ENCODE measurements around the gene APOA5. TPM values are rescaled to one million over a fixed set of nuclear protein-coding genes. Genes with fewer than 3 reads are reported as not detected.
A peak's percentile ranks its signal among the peaks of the same experiment; 100 is the strongest.

APOA5 gene
- total and polyA plus RNA-seq, 2 of the 13 experiments (the other 11 are each of a cell fraction or from before 2014, with no cell fraction given): 44.0 to 49.1 TPM

DNA sequence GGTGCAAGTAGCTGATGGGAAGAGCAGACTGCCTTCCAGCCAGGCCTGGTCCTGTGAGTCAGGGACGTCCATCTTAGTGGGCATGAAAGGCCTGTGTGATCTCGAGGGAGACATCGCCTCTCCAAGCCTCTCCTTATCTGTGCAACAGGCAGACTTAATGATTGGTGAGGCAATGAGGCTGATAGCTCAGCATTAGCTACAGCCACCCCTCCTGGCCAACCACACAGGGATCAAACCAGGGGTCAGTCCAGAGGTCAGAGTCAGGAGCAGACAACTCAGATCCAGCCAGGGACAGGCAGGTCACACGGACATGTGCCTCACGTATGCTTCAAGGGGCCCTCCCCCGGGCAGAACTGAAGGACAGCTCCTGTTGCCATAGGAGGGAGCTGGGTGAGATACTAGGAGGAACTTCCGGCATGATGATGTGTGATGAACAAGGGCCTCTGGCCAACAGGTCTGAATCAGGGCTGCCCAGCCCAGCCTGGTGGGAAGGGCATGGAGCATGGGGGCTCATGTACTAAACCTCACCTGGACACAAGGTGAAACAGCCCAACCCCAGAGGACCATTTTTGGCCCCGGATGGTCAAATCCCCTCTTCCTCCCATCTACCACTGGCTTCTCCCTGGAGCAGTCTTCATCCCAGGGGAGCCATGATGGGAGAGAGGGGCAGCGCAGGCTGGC, 35.2 kb upstream of the APOA5 start (continued):
- TF ChIP-seq YEATS4 (CRISPR knock-in tag; IDR thresholded peaks at IDR 0.05; ENCODE audit: borderline replicate concordance): peak; percentile 80
- TF ChIP-seq, protein P1, sequence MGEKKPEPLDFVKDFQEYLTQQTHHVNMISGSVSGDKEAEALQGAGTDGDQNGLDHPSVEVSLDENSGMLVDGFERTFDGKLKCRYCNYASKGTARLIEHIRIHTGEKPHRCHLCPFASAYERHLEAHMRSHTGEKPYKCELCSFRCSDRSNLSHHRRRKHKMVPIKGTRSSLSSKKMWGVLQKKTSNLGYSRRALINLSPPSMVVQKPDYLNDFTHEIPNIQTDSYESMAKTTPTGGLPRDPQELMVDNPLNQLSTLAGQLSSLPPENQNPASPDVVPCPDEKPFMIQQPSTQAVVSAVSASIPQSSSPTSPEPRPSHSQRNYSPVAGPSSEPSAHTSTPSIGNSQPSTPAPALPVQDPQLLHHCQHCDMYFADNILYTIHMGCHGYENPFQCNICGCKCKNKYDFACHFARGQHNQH (CRISPR knock-in tag; IDR thresholded peaks at IDR 0.05): peak; percentile 95
- no peak for TF ChIP-seq MAFK (conservative IDR thresholded peaks at IDR 0.05 in 1 of 2, IDR thresholded peaks at IDR 0.05 in 1 of 2; ENCODE audit: low read length in 2 of 2)
- no peak; the same call in 1 of the 2 replicates for TF ChIP-seq SP2 (CRISPR knock-in tag; IDR thresholded peaks at IDR 0.05)
- no peak for TF ChIP-seq FOXM1 (CRISPR knock-in tag; IDR thresholded peaks at IDR 0.05)
- TF ChIP-seq ZNF33B (CRISPR knock-in tag; IDR thresholded peaks at IDR 0.05): no peak
- TF ChIP-seq EEA1 (CRISPR knock-in tag; IDR thresholded peaks at IDR 0.05; ENCODE audit: borderline replicate concordance): no peak
- no peak for TF ChIP-seq GZF1 (CRISPR knock-in tag; IDR thresholded peaks at IDR 0.05)
- TF ChIP-seq, protein P2, sequence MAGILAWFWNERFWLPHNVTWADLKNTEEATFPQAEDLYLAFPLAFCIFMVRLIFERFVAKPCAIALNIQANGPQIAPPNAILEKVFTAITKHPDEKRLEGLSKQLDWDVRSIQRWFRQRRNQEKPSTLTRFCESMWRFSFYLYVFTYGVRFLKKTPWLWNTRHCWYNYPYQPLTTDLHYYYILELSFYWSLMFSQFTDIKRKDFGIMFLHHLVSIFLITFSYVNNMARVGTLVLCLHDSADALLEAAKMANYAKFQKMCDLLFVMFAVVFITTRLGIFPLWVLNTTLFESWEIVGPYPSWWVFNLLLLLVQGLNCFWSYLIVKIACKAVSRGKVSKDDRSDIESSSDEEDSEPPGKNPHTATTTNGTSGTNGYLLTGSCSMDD (CRISPR knock-in tag; IDR thresholded peaks at IDR 0.05): no peak
- no peak for TF ChIP-seq ZNF577 (CRISPR knock-in tag; IDR thresholded peaks at IDR 0.05; ENCODE audit: borderline replicate concordance, low read depth)
- no peak; the same call in 1 of the 2 replicates for TF ChIP-seq ZBTB3 (CRISPR knock-in tag; IDR thresholded peaks at IDR 0.05; ENCODE audit: borderline replicate concordance, low read depth)
- peak; percentile 91 for TF ChIP-seq GATA4 (IDR thresholded peaks at IDR 0.05; ENCODE audit: borderline replicate concordance, low read depth)
- TF ChIP-seq, protein P3, sequence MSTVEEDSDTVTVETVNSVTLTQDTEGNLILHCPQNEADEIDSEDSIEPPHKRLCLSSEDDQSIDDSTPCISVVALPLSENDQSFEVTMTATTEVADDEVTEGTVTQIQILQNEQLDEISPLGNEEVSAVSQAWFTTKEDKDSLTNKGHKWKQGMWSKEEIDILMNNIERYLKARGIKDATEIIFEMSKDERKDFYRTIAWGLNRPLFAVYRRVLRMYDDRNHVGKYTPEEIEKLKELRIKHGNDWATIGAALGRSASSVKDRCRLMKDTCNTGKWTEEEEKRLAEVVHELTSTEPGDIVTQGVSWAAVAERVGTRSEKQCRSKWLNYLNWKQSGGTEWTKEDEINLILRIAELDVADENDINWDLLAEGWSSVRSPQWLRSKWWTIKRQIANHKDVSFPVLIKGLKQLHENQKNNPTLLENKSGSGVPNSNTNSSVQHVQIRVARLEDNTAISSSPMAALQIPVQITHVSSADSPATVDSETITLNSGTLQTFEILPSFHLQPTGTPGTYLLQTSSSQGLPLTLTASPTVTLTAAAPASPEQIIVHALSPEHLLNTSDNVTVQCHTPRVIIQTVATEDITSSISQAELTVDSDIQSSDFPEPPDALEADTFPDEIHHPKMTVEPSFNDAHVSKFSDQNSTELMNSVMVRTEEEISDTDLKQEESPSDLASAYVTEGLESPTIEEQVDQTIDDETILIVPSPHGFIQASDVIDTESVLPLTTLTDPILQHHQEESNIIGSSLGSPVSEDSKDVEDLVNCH (CRISPR knock-in tag; IDR thresholded peaks at IDR 0.05): no peak
- TF ChIP-seq, protein P4, sequence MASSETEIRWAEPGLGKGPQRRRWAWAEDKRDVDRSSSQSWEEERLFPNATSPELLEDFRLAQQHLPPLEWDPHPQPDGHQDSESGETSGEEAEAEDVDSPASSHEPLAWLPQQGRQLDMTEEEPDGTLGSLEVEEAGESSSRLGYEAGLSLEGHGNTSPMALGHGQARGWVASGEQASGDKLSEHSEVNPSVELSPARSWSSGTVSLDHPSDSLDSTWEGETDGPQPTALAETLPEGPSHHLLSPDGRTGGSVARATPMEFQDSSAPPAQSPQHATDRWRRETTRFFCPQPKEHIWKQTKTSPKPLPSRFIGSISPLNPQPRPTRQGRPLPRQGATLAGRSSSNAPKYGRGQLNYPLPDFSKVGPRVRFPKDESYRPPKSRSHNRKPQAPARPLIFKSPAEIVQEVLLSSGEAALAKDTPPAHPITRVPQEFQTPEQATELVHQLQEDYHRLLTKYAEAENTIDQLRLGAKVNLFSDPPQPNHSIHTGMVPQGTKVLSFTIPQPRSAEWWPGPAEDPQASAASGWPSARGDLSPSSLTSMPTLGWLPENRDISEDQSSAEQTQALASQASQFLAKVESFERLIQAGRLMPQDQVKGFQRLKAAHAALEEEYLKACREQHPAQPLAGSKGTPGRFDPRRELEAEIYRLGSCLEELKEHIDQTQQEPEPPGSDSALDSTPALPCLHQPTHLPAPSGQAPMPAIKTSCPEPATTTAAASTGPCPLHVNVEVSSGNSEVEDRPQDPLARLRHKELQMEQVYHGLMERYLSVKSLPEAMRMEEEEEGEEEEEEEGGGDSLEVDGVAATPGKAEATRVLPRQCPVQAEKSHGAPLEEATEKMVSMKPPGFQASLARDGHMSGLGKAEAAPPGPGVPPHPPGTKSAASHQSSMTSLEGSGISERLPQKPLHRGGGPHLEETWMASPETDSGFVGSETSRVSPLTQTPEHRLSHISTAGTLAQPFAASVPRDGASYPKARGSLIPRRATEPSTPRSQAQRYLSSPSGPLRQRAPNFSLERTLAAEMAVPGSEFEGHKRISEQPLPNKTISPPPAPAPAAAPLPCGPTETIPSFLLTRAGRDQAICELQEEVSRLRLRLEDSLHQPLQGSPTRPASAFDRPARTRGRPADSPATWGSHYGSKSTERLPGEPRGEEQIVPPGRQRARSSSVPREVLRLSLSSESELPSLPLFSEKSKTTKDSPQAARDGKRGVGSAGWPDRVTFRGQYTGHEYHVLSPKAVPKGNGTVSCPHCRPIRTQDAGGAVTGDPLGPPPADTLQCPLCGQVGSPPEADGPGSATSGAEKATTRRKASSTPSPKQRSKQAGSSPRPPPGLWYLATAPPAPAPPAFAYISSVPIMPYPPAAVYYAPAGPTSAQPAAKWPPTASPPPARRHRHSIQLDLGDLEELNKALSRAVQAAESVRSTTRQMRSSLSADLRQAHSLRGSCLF (CRISPR knock-in tag; IDR thresholded peaks at IDR 0.05; ENCODE audit: borderline replicate concordance): peak; percentile 49; the same call in 1 of the 2 replicates
- TF ChIP-seq ZEB1 (IDR thresholded peaks at IDR 0.05; ENCODE audit: insufficient replicate concordance, low read depth): no peak
- peak; percentile 33; the same call in 1 of the 2 replicates for TF ChIP-seq ZNF3 (CRISPR knock-in tag; IDR thresholded peaks at IDR 0.05)
- peak; percentile 84 for TF ChIP-seq ZNF317 (CRISPR knock-in tag; IDR thresholded peaks at IDR 0.05)
- no peak for TF ChIP-seq ZNF12 (CRISPR knock-in tag; IDR thresholded peaks at IDR 0.05)
- TF ChIP-seq POLR2AphosphoS2 (IDR thresholded peaks at IDR 0.05; ENCODE audit: low read depth, low read length): no peak
- TF ChIP-seq KLF12 (CRISPR knock-in tag; IDR thresholded peaks at IDR 0.05; ENCODE audit: borderline replicate concordance): peak; percentile 93; the same call in 1 of the 2 replicates
- peak; percentile 59; the same call in 1 of the 2 replicates for TF ChIP-seq ZNF792 (CRISPR knock-in tag; IDR thresholded peaks at IDR 0.05)

All from HepG2 (cell line).